Left cardiac atrium (tissue), 4 donors: ENCODE measurements around the gene NTN4. TPM values are rescaled to one million over a fixed set of nuclear protein-coding genes. Genes with fewer than 3 reads are reported as not detected.
"Not testable (repeated sequence)": the region's sequence is repeated elsewhere in the genome, so short reads cannot be mapped to it uniquely, and the experiment has no call there.

ENCODE experiments used
- ATAC-seq, 2 donors: fragments of 200-7000 bp; cut with Tn5 transposase; one replicate each; pipeline ENCODE4 v1.9.1; 2020; ENCODE audit warnings: mild to moderate bottlenecking in 2 of 2, moderate library complexity in 2 of 2
- DNase-seq: peaks from one replicate; pipeline ENCODE4 v3.0.0-alpha.2; 2020
- intact Hi-C, 2 donors: fragments of 100-400 bp; cut with DNase I; formaldehyde crosslinking; loops; one replicate each; pipeline versions ENCODE4 v1.14.1 to v1.15.1; 2022 to 2023
- long read RNA-seq: library from polyadenylated mRNA; unstranded; transcript quantifications from one replicate; pipeline ENCODE4 v2.0.0, GENCODE V29; 2021
- total RNA-seq, 2 donors: library from RNA; stranded (reverse); fragmentation: NEBNext Ultra II Directional; extraction: Animal tissue kit (Norgen Biotek cat#: 25700); gene quantifications; one replicate each; pipeline ENCODE4 v1.2.1, GENCODE V29; 2021
- donor health status: DM: no; HTN: yes; CAD: no.
- donor health status: DM: no; HTN: yes; CAD: no; lungs with severe emphysema.
- donor health status: DM: yes; HTN: yes; CAD: no.
- donor health status: Dilated cardiomyopathy.

Gene NTN4
- 10 to 100 TPM; 63.3 to 81.4 TPM for total RNA-seq
- long read RNA-seq, transcript NTN4-201 (10 exons, 3,615 nt) = major isoform, 9 of 25 reads
- long read RNA-seq, partial matches to known transcripts = 11 of 25 reads
- long read RNA-seq, other reads (novel, unspliced or antisense) = 5 of 25 reads

DNA sequence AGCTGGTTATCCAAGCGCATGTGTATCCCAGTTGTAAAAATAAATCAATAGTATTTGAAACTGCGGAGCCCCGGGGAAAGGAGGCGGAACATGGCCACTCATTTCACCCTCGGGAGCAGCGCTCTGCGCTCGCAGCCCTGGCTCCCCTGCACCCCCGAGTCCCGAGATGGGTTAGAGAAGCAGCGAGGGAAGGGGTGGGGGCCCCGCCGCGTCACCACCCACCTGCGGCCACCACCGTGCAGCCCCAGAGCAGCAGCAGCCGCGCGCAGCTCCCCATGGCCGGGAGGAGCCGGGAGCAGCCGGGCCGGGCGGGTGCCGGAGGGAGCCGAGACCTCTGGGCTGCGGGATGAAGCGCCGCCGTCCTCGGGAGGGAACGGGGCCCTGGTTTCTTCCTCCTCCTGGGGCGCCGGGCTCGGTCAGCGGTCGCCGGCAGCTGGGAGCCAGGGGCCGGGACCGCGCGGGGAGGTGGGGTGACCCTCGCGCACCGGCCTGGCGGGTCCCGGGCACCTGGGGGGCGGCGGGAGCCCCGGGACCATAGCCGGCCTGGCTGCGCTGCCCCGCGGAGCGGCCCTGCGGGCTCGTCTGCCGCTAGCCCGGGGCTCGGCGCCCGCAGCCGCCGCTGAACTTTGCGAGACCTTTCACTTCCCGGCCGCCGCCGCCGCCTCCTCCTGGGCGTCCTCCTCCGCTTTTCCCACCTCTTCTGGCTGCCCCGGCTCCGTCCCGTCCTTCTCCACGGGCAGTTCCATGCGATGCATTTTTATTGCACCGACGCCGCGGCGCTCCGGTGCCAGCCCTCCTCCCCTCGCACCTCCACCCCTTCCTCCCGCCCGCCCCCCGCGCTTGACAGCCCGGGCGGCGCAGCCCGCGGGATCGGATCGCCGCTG, at the start of gene NTN4:
TSS of gene NTN4 (minus strand) at position 732 of the 884 bp plus-strand sequence. CDS start at position 277, 455 bp downstream.
- ATAC-seq = peak; percentile 69 to 76
- peak; percentile 74 for DNase-seq
- intact Hi-C loops = no loop called here

DNA sequence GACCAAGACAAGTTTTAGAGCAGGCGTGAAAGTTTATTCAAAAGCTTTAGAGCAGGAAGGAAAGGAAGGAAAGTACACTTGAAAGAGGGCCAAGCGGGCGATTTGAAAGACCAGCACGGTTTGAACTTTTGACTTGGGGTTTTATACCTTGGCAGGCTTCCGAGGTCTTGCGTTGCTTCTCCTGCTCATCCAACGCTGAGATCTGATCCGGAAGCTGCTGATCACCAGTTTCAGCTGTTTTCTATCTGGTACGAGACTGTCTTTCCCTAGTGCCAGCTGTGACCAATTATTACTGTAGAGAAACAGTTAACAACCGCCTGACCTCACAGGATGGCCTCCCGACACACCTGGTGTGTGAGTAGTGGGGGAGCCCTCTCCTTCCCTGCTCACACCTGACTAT, 47.6 kb upstream of the NTN4 start:
- DNase-seq (no peak), ATAC-seq (no peak)
- intact Hi-C loops = no loop called here

DNA sequence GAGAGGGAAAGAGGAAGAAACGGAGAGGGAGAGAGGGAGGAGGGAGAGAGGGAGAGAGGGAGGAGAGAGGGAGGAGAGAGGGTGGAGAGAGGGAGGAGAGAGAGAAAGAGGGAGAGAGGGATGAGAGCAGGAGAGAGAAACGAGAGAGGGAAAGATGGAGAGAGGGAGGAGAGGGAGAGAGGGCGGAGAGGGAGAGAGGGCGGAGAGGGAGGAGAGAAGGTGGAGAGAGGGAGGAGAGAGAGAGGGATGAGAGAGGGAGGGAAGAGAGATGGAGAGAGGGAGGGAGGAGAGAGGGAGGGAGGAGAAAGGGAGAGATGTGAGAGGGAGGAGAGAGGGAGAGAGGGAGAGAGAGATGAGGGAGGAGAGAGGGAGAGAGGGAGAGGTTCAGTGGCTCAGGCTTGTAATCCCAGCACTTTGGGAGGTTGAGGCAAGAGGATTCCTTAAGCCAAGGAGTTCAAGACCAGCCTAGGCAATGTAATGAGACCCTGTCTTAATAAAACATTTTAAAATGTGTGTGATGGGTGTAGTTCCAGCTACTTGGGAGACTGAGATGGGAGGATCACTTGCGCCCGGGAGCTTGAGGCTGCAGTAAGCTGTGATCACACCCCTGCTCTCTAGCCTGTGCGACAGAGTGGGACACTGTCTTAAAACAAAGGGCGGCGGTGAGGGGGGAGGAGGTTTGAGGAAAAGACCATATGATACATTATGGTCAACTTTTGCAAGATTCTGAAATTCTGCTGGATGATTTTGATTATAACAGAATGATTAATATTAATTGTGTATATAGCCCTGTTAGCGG, 46.9 kb upstream of the NTN4 start:
- no peak for DNase-seq
- peak in 1 of 2 donors; percentile 71 for ATAC-seq
- intact Hi-C loops = no loop called here

DNA sequence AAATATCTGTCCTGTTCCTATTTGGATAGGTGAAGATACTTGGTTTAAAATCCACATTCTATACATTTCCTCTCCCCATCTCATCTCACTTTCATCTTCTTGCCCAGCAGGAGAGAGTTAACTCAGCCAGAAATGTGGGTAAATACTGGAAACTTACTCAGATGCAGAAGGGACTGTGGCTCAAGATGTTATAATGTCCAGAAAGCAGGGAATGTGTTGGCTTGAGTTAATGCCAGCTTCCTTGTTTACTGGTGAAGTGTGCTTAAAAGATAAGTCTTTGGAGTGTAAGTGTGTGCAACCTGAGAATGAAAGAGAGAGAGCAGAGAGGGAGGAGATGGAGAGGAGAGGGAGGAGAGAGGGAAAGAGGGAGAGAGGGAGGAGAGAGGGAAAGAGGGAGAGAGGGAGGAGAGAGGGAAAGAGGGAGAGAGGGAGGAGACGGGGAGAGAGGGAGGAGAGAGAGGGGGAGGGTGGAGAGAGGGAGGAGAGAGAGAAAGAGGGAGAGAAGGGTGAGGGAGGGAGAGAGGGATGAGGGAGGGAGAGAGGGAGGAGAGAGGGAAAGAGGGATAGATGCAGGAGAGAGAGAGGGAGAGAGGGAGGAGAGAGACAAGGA, 46.2 kb upstream of the NTN4 start:
- intact Hi-C loops = no loop called here
- ATAC-seq (peak in 1 of 2 donors; percentile 68), DNase-seq (no peak)

DNA sequence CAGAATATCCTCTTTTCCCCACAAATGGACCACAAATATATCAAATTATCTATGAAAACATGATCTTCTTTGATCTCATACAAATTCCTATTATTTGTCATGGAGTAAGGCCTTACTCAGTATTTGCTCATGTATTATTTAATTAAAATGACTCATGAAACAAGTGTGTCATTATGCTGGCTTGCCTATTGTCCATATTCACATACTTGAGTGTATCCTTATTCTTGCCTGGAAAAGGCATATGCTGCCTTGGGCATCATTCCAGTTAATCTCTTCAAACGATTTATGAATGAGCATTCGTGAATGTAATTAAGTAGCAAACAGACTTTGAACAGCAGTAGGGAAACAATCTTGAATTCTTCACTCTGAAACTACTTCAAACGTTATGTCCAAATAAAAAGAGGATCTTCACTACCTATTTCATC, 45.6 kb upstream of the NTN4 start:
- ATAC-seq = peak in 1 of 2 donors; percentile 39
- no peak for DNase-seq
- intact Hi-C loops = no loop called here

DNA sequence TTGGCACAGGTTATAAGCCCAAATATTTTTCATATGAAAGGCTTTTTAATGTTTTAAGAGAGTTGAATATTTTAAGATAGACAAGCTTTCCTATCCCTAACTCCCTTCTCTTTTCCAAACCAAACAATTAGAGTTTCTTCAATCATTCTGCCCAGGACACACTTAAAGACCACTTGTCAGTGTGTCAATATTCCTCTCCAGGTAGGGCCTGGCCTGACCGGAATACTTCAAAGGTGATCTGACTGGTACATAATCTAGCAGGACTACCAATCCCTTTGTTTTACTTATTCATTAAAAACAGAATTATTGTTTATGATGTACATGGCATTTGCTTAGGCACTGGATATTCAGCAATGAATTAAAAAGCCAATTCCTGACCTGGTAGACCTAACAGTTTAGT, 44.0 kb upstream of the NTN4 start:
- intact Hi-C loops = no loop called here
- no peak for ATAC-seq
- no peak for DNase-seq

DNA sequence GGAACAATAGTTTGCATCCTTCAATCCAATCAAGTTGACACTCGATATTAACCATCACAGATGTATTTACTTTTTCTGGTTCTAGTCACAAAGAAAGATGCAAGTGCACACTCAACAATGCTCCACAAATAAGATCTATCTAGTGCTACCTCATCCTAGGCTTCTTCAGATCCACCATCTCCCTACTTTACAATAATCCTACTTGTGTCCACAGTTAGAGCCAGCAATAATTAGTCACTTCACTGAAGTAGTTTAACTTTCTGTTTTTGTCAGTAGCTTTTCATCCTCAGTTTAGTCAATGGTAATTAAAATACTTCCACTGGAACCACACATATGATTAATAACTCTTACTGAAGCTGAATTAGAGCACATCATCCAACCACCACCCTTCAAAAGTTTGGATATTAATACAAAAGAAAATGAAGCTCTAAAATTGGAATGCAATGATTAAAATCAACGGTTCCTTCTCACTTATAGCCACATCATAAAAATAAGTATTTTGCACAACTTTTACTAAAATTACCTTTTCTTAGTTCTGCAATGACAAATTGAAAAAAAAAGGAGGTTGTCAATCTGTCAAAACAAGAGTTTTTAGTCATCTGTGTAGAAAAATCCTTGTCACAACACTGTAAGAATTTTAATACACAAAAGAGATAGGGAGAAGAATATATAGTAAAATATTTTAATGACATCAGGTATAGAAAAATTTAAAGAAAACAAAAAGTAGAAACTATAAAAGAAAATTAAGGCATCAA, 39.9 kb upstream of the NTN4 start:
- intact Hi-C loops = no loop called here
- ATAC-seq (no peak), DNase-seq (no peak)

DNA sequence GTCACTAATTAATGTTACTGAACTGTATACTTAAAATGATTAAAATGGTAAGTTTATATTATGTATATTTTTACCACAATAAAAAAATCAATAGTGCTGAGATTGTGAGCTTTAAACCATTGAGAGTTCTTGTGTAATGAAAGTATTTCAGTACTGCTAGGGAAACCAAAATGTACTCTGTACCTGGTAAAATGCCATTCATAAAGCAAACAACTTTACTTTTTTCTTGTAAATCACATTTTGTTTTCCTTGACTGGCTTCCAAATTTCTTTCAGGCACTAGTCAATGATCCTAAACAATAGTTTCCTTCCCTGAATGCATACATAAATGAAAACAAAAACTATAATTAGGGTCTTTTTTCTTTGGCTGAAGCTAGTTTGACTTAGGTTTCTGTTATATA, 38.8 kb upstream of the NTN4 start:
- ATAC-seq (no peak), DNase-seq (no peak)
- intact Hi-C loops = loop anchor here in 1 of 2 donors (5.0 to 10.0 kb wide), 2 partner anchors 163 to 685 kb away; no protein-coding TSS in a partner anchor

DNA sequence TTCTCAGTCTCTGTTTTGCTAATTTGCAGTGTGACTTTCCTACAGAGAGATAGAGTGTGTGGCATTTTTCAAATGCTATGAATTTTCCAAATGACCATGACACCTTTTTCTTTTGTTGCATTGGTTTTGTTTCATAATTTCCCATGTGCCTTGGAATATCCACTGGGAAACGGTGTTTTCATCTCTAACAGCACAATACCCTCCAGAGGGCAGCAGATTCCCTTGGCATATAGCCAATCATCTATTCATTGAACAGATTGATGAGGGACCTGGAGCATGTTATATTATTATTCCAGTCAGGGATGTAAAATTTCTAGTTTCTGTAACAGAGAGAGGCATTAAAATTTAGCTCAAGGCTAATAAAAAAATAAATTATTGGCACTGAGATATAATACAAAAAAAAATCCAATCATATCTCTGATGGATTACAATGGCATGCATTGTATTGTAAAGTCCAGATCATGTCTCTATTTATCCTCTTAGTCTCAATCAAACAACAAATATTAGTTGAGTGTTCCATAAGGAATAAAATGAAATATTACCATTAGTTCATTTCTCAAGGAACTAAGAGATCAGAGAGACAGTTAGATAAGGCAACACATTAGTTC, 29.6 kb upstream of the NTN4 start:
- peak in 1 of 2 donors; percentile 41 for ATAC-seq
- intact Hi-C loops = loop anchor here in 1 of 2 donors (10.0 kb wide), 1 partner anchor 695 kb away; no protein-coding TSS in a partner anchor
- DNase-seq = no peak

DNA sequence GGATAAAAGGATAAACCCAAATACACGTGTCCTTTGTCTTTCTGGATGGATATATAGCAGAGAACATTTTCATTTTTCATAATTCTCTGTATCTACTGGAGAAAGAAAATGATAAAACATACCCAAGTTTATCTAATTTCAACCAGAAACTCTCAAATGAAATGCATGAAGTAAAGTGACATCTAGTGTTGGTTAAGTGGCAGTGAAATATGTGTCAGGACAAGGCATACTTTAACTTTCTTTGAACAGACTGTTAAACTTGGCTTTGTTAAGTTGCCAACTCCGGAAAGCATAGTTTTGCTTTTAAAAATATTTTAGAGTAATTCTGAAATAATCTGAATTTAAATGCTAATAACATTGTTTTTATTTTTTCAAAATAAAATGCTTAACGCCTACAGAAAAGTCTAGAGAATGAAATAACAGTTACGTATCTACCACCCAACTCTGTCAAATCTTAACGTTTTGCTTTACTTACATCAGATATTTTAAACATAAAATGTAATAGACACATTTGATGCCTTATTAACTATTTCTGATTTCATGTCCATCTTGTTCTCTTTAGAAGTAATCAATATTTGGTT, 25.2 kb upstream of the NTN4 start:
- DNase-seq (no peak), ATAC-seq (peak in 1 of 2 donors; percentile 31)
- intact Hi-C loops = loop anchor here in 1 of 2 donors (1.0 kb wide), 1 partner anchor 233 kb away; no protein-coding TSS in a partner anchor

DNA sequence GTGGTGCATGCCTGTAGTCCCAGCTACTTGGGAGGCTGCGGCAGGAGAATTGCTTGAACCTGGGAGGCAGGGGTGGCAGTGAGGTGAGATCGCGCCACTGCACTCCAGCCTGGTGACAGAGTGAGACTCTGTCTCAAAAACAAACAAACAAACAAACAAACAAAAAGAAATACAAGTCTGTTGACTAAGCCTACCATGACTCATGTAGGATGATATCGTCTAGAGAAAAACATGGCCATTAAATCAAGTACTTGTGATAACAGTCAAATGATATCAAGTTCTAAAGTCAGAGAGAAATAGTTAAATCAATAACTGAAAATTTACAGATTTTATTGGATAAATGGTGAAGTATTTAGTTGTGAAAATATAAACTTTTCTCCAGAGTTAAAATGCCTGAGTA, 21.6 kb upstream of the NTN4 start:
- DNase-seq, ATAC-seq: not testable (repeated sequence)
- intact Hi-C loops = loop anchor here in 1 of 2 donors (5.0 kb wide), 1 partner anchor 230 kb away; no protein-coding TSS in a partner anchor

DNA sequence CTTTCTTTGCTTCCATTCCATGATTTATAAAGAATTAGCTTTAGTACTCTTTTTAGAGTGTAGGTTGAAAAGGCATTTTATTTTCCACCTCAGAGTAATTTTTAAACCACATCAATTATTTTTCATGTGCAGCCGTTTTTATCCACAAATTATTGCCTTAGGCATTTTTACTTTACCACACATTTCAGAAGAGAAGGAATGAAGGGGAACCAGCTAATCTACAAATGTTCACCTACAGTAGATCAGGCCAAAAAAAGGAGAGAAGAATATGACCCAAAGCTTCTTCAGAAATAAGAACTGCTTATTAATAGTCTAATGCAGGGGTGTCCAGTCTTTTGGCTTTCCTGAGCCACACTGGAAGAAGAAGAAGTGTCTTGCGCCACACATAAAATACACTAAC, 19.8 kb upstream of the NTN4 start:
- intact Hi-C loops = loop anchor here in 1 of 2 donors (5.0 kb wide), 1 partner anchor 228 kb away; no protein-coding TSS in a partner anchor
- ATAC-seq (no peak), DNase-seq (no peak)

DNA sequence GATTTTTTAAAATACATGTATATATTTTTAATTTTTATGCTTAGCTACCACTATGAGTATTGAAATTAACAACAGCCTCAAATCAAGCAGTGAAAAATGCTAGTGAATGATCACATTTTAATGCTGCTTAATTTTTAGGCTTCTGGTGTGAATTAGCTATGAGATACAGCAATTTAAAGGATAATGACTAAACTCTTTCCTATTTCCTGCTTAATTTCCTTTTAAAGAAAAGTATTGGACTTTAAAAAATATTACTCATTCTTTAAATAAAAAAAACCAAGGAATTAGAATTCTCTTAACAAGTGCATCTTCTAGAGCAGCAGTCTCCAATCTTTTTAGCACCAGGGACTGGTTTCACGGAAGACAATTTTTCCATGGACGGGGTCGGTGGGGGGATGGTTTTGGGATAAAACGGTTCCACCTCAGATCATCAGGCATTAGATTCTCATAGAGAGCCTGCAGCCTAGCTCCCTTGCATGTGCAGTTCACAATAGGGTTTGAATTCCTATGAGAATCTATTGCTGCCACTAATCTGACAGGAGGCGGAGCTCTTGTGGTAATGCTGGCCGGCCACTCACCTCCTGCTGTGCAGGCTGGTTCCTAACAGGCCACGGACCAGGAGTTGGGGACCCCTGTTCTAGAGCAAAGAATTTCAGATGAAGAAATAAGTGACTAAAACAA, 18.6 kb upstream of the NTN4 start:
- ATAC-seq = no peak
- intact Hi-C loops = no loop called here
- no peak for DNase-seq

DNA sequence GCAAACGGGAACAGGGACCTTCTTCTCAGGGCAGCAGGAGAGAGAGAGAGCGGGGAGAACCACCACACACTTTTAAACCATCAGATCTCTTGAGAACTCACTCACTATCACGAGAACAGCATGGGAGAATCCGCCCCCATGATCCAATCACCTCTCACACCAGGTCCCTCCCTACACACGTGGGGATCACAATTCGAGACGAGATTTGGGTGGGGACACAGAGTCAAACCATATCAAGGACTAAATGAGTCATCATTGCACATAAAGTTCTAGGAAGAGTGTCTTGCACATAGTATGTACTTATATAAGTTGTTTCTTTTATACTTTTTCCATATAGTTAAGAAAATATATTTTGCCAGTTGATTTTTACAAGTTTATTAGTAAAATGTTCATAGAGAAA, 17.6 kb upstream of the NTN4 start:
- intact Hi-C loops = no loop called here
- DNase-seq (no peak), ATAC-seq (no peak)

DNA sequence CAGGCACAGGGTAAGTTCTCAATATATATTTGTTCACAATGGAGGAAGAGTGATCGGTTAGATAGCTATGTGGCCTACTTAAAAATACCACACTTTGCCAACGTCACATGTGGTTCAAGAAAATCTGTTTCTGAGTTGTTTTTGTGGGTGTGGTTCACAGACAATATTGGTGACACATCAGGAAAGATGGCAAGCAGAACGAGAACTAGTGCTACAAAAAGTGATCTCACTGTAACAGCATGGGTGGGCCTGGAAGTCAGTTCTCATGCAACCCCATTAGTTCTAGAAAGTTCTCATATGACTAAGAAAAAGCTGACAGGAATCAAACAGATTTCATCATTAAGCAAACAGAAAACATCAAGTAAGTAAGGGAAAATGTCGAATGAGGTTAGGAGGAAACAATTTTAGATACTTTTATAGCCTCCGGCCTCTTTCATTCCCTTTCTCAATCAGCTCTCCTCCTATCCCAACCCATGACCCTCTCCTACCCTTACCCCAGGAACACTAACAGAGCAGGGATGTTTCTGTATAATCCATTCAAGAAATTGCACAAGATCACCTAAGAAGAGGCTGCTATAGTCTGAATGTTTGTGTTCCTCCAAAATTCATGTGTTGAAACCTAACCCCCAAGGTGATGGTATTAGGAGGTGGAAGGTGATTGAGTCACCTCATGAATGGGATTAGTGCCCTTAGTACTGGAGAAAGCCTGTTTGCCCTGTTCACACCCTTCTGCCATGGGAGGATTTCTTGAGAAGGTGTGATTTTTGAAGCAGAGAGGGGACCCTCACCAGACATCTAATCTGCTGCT, 15.5 kb upstream of the NTN4 start:
- DNase-seq = peak; percentile 25
- intact Hi-C loops = no loop called here

DNA sequence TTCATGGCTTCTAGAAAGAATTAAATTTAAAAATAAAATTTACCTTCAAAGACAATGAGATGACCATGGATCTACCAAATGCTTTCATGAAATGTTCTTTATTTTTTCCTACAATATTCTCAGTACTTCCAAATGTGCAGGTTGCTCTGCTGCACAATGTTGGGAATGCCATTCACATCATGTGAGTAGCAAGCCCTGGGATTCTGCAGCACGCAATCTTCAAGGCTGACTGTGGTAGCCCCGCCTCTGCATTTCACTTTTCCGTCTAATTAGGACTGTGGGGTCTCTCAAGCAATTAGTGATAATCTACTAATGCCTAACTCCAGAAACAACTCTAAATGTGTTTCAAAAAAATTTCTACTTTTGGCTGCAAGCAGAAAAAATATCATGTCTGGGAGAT, 13.7 kb upstream of the NTN4 start:
- no peak for ATAC-seq
- DNase-seq = no peak
- intact Hi-C loops = no loop called here

More for the DNA sequence above, 15.5 kb upstream of the NTN4 start:
- peak in 1 of 2 donors; percentile 90 for ATAC-seq
